ENCODE results near the gene IL18BP. TPM values are rescaled to one million over a fixed set of nuclear protein-coding genes. Genes with fewer than 3 reads are reported as not detected.

Gene IL18BP
- polyA plus RNA-seq, 1 donor (not counting 4 experiments of a cell fraction or from before 2014, with no cell fraction given): 2.9 TPM

DNA sequence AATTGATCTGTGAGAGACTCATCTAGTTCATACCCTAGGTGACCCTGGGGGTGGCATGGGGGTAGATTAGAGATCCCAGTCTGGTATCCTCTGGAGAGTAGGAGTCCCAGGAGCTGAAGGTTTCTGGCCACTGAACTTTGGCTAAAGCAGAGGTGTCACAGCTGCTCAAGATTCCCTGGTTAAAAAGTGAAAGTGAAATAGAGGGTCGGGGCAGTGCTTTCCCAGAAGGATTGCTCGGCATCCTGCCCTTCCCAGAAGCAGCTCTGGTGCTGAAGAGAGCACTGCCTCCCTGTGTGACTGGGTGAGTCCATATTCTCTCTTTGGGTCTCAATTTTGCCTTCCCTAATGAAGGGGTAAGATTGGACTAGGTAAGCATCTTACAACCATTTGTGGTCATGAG is 653 bp downstream of the IL18BP start:
- H3K79me2 ChIP-seq (ENCODE audit: control insufficient read depth, insufficient read depth, low read length): no peaks in the 10 kb centered on the region
- no peak for DNase-seq (ENCODE audit: low read depth, low spot score)
- no peaks in the 10 kb centered on the region for H4K20me1 ChIP-seq (ENCODE audit: control insufficient read depth, extremely low read depth, insufficient read depth, low read length)
- no peaks in the 10 kb centered on the region for H3K9me3 ChIP-seq (ENCODE audit: control insufficient read depth, low read depth, low read length)
- TF ChIP-seq, protein P1, sequence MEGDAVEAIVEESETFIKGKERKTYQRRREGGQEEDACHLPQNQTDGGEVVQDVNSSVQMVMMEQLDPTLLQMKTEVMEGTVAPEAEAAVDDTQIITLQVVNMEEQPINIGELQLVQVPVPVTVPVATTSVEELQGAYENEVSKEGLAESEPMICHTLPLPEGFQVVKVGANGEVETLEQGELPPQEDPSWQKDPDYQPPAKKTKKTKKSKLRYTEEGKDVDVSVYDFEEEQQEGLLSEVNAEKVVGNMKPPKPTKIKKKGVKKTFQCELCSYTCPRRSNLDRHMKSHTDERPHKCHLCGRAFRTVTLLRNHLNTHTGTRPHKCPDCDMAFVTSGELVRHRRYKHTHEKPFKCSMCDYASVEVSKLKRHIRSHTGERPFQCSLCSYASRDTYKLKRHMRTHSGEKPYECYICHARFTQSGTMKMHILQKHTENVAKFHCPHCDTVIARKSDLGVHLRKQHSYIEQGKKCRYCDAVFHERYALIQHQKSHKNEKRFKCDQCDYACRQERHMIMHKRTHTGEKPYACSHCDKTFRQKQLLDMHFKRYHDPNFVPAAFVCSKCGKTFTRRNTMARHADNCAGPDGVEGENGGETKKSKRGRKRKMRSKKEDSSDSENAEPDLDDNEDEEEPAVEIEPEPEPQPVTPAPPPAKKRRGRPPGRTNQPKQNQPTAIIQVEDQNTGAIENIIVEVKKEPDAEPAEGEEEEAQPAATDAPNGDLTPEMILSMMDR (optimal IDR thresholded peaks at IDR 0.05 in 1 of 3, IDR thresholded peaks at IDR 0.05 in 1 of 3, conservative IDR thresholded peaks at IDR 0.05 in 1 of 3; ENCODE audit: extremely low read depth in 1 of 3, insufficient read depth in 2 of 3, low read length in 3 of 3): no peak
- no peak for TF ChIP-seq EZH2 (IDR thresholded peaks at IDR 0.05; ENCODE audit: low read length)
- no peak overlapping the region for H3K4me3 ChIP-seq (ENCODE audit: control insufficient read depth in 2 of 3, extremely low read depth in 1 of 3, insufficient read depth in 2 of 3, low read depth in 1 of 3, low read length in 3 of 3)
- no peak overlapping the region for H3K9ac ChIP-seq (ENCODE audit: control insufficient read depth, extremely low read depth, insufficient read depth, low read length)
- no peaks in the 10 kb centered on the region for H3K27me3 ChIP-seq (ENCODE audit: control insufficient read depth, extremely low read depth, insufficient read depth, low read length)
- no peaks in the 10 kb centered on the region for H3K4me1 ChIP-seq (ENCODE audit: control insufficient read depth, extremely low read depth, insufficient read depth, low read length)
- peaks cover 14 to 22% of the 10 kb centered on the region in 2 experiments for H3K36me3 ChIP-seq (ENCODE audit: control insufficient read depth in 2 of 2, extremely low read depth in 1 of 2, insufficient read depth in 2 of 2, low read length in 2 of 2)
- no peak overlapping the region for H3K4me2 ChIP-seq (ENCODE audit: control insufficient read depth, extremely low read depth, insufficient read depth, low read depth, low read length)
- no peak for FAIRE-seq
- no peak overlapping the region for H2AFZ ChIP-seq (ENCODE audit: control insufficient read depth, low read length)
- dilution Hi-C loops (cut with MboI; ENCODE audit: extremely low pct_ligation_motif_present, low sequenced_read_pairs): no loop called here
- H3K27ac ChIP-seq (ENCODE audit: control insufficient read depth, insufficient read depth, low read length): no peak overlapping the region
- no peaks in the 10 kb centered on the region for H3K9me1 ChIP-seq (ENCODE audit: control insufficient read depth, extremely low read depth, insufficient read depth, low read length)

DNA sequence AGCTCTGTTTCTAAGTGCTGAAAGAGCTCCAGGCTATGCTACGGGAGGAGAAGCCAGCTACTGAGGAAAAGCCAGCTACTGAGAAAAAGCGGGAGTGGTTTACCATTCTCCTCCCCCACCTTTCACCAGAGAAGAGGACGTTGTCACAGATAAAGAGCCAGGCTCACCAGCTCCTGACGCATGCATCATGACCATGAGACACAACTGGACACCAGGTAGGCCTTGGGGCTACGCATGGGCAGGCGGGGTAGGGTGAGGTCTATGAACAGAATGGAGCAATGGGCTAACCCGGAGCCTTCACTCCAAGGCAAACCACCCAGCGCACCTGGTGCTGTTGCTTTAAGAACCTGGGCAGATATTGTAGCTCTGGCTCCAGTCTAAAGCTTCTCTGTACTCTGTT is 1.1 kb downstream of the IL18BP start:
- no peak overlapping the region for H3K27ac ChIP-seq (ENCODE audit: control insufficient read depth, insufficient read depth, low read length)
- H4K20me1 ChIP-seq (ENCODE audit: control insufficient read depth, extremely low read depth, insufficient read depth, low read length): no peaks in the 10 kb centered on the region
- no peaks in the 10 kb centered on the region for H3K9me1 ChIP-seq (ENCODE audit: control insufficient read depth, extremely low read depth, insufficient read depth, low read length)
- H2AFZ ChIP-seq (ENCODE audit: control insufficient read depth, low read length): no peak overlapping the region
- H3K4me3 ChIP-seq (ENCODE audit: control insufficient read depth in 2 of 3, extremely low read depth in 1 of 3, insufficient read depth in 2 of 3, low read depth in 1 of 3, low read length in 3 of 3): no peak overlapping the region
- H3K4me1 ChIP-seq (ENCODE audit: control insufficient read depth, extremely low read depth, insufficient read depth, low read length): no peaks in the 10 kb centered on the region
- no peaks in the 10 kb centered on the region for H3K27me3 ChIP-seq (ENCODE audit: control insufficient read depth, extremely low read depth, insufficient read depth, low read length)
- H3K79me2 ChIP-seq (ENCODE audit: control insufficient read depth, insufficient read depth, low read length): no peaks in the 10 kb centered on the region
- no peak overlapping the region for H3K4me2 ChIP-seq (ENCODE audit: control insufficient read depth, extremely low read depth, insufficient read depth, low read depth, low read length)
- H3K9me3 ChIP-seq (ENCODE audit: control insufficient read depth, low read depth, low read length): no peaks in the 10 kb centered on the region
- peaks cover 18 to 22% of the 10 kb centered on the region in 2 experiments for H3K36me3 ChIP-seq (ENCODE audit: control insufficient read depth in 2 of 2, extremely low read depth in 1 of 2, insufficient read depth in 2 of 2, low read length in 2 of 2)
- FAIRE-seq: no peak
- no peak for DNase-seq (ENCODE audit: low read depth, low spot score)
- no peak overlapping the region for H3K9ac ChIP-seq (ENCODE audit: control insufficient read depth, extremely low read depth, insufficient read depth, low read length)
- dilution Hi-C loops (cut with MboI; ENCODE audit: extremely low pct_ligation_motif_present, low sequenced_read_pairs): no loop called here
- TF ChIP-seq, protein P1 (optimal IDR thresholded peaks at IDR 0.05 in 1 of 3, IDR thresholded peaks at IDR 0.05 in 1 of 3, conservative IDR thresholded peaks at IDR 0.05 in 1 of 3; ENCODE audit: extremely low read depth in 1 of 3, insufficient read depth in 2 of 3, low read length in 3 of 3): no peak
- TF ChIP-seq EZH2 (IDR thresholded peaks at IDR 0.05; ENCODE audit: low read length): no peak

Data from keratinocyte (primary cell).